GM12878 (cell line): ENCODE results near the gene CTSD. TPM values are rescaled to one million over a fixed set of nuclear protein-coding genes. Genes with fewer than 3 reads are reported as not detected.

Experiments
- ATAC-seq: fragments of 200-7000 bp; cut with Tn5 transposase; 3 replicates; pipeline ENCODE4 v1.9.1; 2020; ENCODE audit warnings: mild to moderate bottlenecking, moderate library complexity
- BruUV-seq: library from RNA; stranded (reverse); fragments of 400-500 nt; replicated peaks from 2 replicates; lab custom pipeline; 2021; lab: Mats Ljungman, UMichigan
- CTCF ChIA-PET: fragments of 300-600 bp; sonication (Branson Sonifier 250); formaldehyde crosslinking; extraction: SDS; loops from one replicate; lab custom pipeline; 2021; ENCODE audit warnings: inconsistent platforms; lab: Yijun Ruan, JAX
- POLR2A ChIA-PET: fragments of 350-600 bp; formaldehyde crosslinking; extraction: SDS; loops from one replicate; lab custom pipeline; 2021; ENCODE audit warnings: inconsistent platforms; lab: Charles Lee
- RAD21 ChIA-PET: fragments of 300-600 bp; sonication (Branson Sonifier 250); formaldehyde crosslinking; loops from one replicate; lab custom pipeline; 2023; ENCODE audit warnings: antibody characterized with exemption; ENCODE audit not compliant: unreplicated experiment; lab: Charles Lee
- SMC1A ChIA-PET: fragments of 300-600 bp; sonication (Branson Sonifier 250); formaldehyde crosslinking; loops from one replicate; lab custom pipeline; 2023; ENCODE audit not compliant: unreplicated experiment, uncharacterized antibody; lab: Charles Lee
- DNase-seq: peaks from one replicate; pipeline ENCODE4 v3.0.0-alpha.2; 2011; ENCODE audit warnings: low read depth, low spot score
- FAIRE-seq: peaks from 3 replicates; lab custom pipeline; 2011; peaks lifted over from hg19 to GRCh38; lab: Jason Lieb, UNC
- H2AFZ ChIP-seq: 2 replicates; pipeline ENCODE4 v1.6.0; 2011; ENCODE audit warnings: low read depth, low read length, control low read depth; ENCODE audit not compliant: control insufficient read depth
- H3K27ac ChIP-seq: 2 replicates; pipeline ENCODE4 v1.5.1; 2011; ENCODE audit warnings: control low read depth; ENCODE audit not compliant: control insufficient read depth, insufficient read depth
- H3K27me3 ChIP-seq, 2 experiments: replicated peaks in 1 of 2; 2 replicates each; pipeline versions ENCODE4 v1.6.0 to v1.6.1; 2011; ENCODE audit warnings: low read length in 1 of 2; ENCODE audit not compliant: control insufficient read depth in 2 of 2, insufficient read depth in 2 of 2
- H3K36me3 ChIP-seq, 2 experiments: 2 replicates each; pipeline ENCODE4 v1.5.1; 2011; ENCODE audit warnings: low read length in 1 of 2; ENCODE audit not compliant: control insufficient read depth in 2 of 2, insufficient read depth in 2 of 2
- H3K4me1 ChIP-seq: 2 replicates; pipeline ENCODE4 v1.6.1; 2011; ENCODE audit warnings: mild to moderate bottlenecking, low read length, moderate library complexity, mixed read lengths; ENCODE audit not compliant: control insufficient read depth, insufficient read depth
- H3K4me2 ChIP-seq: 2 replicates; pipeline ENCODE4 v1.6.0; 2011; ENCODE audit warnings: control low read depth; ENCODE audit not compliant: control insufficient read depth, insufficient read depth
- H3K4me3 ChIP-seq: fragments of 200-600 bp; sonication (generic); 2 replicates; pipeline ENCODE4 v1.5.1; 2016
- H3K79me2 ChIP-seq: 2 replicates; pipeline ENCODE4 v1.6.0; 2011; ENCODE audit warnings: low read length; ENCODE audit not compliant: control insufficient read depth, insufficient read depth
- H3K9ac ChIP-seq: 2 replicates; pipeline ENCODE4 v1.8.0; 2011; ENCODE audit warnings: low read length, control low read depth, mixed read lengths; ENCODE audit not compliant: control insufficient read depth, insufficient read depth
- H3K9me3 ChIP-seq: replicated peaks from 3 replicates; pipeline ENCODE4 v1.5.1; 2011; ENCODE audit warnings: mild to moderate bottlenecking, low read length; ENCODE audit not compliant: control insufficient read depth, insufficient read depth
- H4K20me1 ChIP-seq: 2 replicates; pipeline ENCODE4 v1.6.0; 2011; ENCODE audit not compliant: control insufficient read depth, insufficient read depth
- CHD2 ChIP-seq: IDR thresholded peaks from 2 replicates; pipeline ENCODE4 v1.6.1; 2011; ENCODE audit warnings: low read depth, low read length, improper control_type of control experiment, borderline replicate concordance
- ETV6 ChIP-seq, 2 experiments: fragments of 450-650 bp in 1 of 2; IDR thresholded peaks in 1 of 2; conservative IDR thresholded peaks in 1 of 2; 2 replicates each; pipeline ENCODE4 v1.6.1; 2014; ENCODE audit warnings: antibody characterized with exemption in 1 of 2, borderline replicate concordance in 1 of 2, low read depth in 1 of 2, mild to moderate bottlenecking in 1 of 2, moderate library complexity in 1 of 2
- IKZF2 ChIP-seq, 2 experiments: fragments of 450-650 bp; IDR thresholded peaks; 2 replicates each; pipeline ENCODE4 v1.6.1; 2017; ENCODE audit warnings: mild to moderate bottlenecking in 2 of 2, moderate library complexity in 2 of 2
- IRF4 ChIP-seq: IDR thresholded peaks from 2 replicates; pipeline ENCODE4 v1.6.1; 2011; ENCODE audit warnings: low read depth, low read length
- MTA2 ChIP-seq: fragments of 450-650 bp; IDR thresholded peaks from 2 replicates; pipeline ENCODE4 v1.6.1; 2016; ENCODE audit warnings: low read depth, mild to moderate bottlenecking, moderate library complexity
- MXI1 ChIP-seq: fragments of 150-350 bp; IDR thresholded peaks from 2 replicates; pipeline ENCODE4 v1.6.1; 2011; ENCODE audit warnings: low read depth, mild to moderate bottlenecking, inconsistent platforms, low read length, improper control_type of control experiment
- RFX5 ChIP-seq: IDR thresholded peaks from 2 replicates; pipeline ENCODE4 v1.6.1; 2011; ENCODE audit warnings: low read depth, low read length, improper control_type of control experiment
- SIX5 ChIP-seq: IDR thresholded peaks from 2 replicates; pipeline ENCODE4 v1.6.1; 2011; ENCODE audit warnings: mild to moderate bottlenecking, low read depth, low read length, moderate library complexity; ENCODE audit not compliant: severe bottlenecking
- STAT1 ChIP-seq: fragments of 450-650 bp; conservative IDR thresholded peaks from 2 replicates; pipeline ENCODE4 v1.6.1; 2014; ENCODE audit warnings: antibody characterized with exemption, mild to moderate bottlenecking
- TCF12 ChIP-seq: IDR thresholded peaks from 2 replicates; pipeline ENCODE4 v1.6.1; 2011; ENCODE audit warnings: low read depth, mild to moderate bottlenecking, low read length
- ZNF24 ChIP-seq: fragments of 450-650 bp; IDR thresholded peaks from 2 replicates; pipeline ENCODE4 v1.6.1; 2017; ENCODE audit warnings: antibody characterized with exemption, mild to moderate bottlenecking
- WGBS: methylation state at CpG from one replicate; pipeline ENCODE4 v1.1.6; 2016; ENCODE audit warnings: low lambda C conversion rate; ENCODE audit not compliant: insufficient replicate concordance, insufficient coverage; ENCODE audit errors: missing lambda C conversion rate; 5-methylcytosine and 5-hydroxymethylcytosine counted together
- in situ Hi-C: fragments of 300-500 bp; cut with MboI; formaldehyde crosslinking; loops from 9 replicates; pipeline ENCODE4 v1.14.3; 2018; ENCODE audit warnings: mixed read lengths
- intact Hi-C: fragments of 100-400 bp; cut with micrococcal nuclease; formaldehyde crosslinking; loops from one replicate; pipeline ENCODE4 v1.14.2; 2022; ENCODE audit not compliant: unreplicated experiment
- polyA plus RNA-seq, 11 experiments: library from polyadenylated mRNA; depleted of rRNA in 4 of 11; unstranded in 6 of 11; stranded (reverse) in 5 of 11; fragments of >200 nt; fragmentation: Nextera tagmentation in 4 of 11; fragmentation: Illumina TruSeq in 1 of 11; extraction: Ambion mirVana in 4 of 11; extraction: Trizol in 1 of 11; gene quantifications; 1 replicate in 1 of 11; 2 replicates in 10 of 11; pipeline versions ENCODE4 v1.2.1 to v1.2.3, GENCODE V29; 2011 to 2016; ENCODE audit warnings: inconsistent platforms in 2 of 11, missing spikeins in 2 of 11, low read depth in 1 of 11
- total RNA-seq, 4 experiments: library from RNA; depleted of rRNA in 3 of 4; stranded (reverse); fragments of >200 nt in 3 of 4; fragmentation: Illumina TruSeq in 1 of 4; extraction: Trizol in 1 of 4; gene quantifications; 2 replicates each; pipeline versions ENCODE4 v1.2.1 to v1.2.3, GENCODE V29; 2013 to 2021
- TF ChIP-seq, protein P1 (sequence below): IDR thresholded peaks from 2 replicates; pipeline ENCODE4 v1.6.1; 2012; ENCODE audit warnings: low read depth, low read length, improper control_type of control experiment
- TF ChIP-seq, protein P2 (sequence below): IDR thresholded peaks from 2 replicates; pipeline ENCODE4 v1.6.1; 2012; ENCODE audit warnings: low read depth, low read length, improper control_type of control experiment
- TF ChIP-seq, protein P3 (sequence below): fragments of 450-650 bp; IDR thresholded peaks from 2 replicates; pipeline ENCODE4 v1.6.1; 2018; ENCODE audit warnings: mild to moderate bottlenecking, low read depth, moderate library complexity; ENCODE audit not compliant: partially characterized antibody

CTSD gene
- total and polyA plus RNA-seq, 10 of the 15 experiments (the other 5 are each of a cell fraction or from before 2014, with no cell fraction given), result 0.42 to 54.6 (median 25.0) TPM

DNA sequence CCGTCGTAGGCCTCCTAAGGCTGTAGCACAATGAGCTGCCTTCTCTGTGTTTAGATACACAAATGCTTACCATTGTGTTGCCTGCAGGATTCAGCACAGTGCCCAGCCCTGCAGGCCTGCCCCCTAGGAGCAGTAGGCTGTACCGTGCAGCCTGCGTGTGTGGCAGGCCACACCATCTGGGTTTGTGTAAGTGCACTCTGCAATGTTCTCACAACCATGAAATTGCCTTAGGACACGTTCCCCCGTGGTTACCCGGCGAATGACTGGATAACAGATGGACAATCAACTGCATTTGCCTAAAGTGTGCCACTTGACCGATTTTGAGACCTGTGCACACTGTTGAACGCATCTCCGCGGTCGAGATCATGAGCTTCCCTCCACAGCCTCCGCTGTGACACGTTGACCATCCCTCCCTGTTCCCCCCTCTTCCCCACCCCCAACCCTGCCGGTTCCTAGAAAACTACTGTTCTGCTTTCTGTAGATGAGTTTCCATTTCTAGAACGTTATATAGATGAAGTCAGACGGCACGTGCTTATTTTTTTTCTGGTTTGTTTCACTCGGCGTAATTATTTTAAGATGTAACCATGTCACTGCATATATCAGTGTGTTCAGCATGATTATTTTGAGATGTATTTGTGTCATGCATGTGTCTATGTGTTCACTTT lies 22.2 kb upstream of the CTSD start:
- no peak overlapping the region for H3K9ac ChIP-seq
- no peaks in the 10 kb centered on the region for H3K9me3 ChIP-seq
- ChIA-PET SMC1A (no interaction called here), CTCF (no interaction called here), RAD21 (interaction anchor here (1.8 kb wide), 1 partner anchor 92 kb away, joined by 4 read pairs; no protein-coding TSS in a partner anchor), POLR2A (no interaction called here)
- BruUV-seq, result no TSS peak
- H2AFZ ChIP-seq, result no peak overlapping the region
- in situ Hi-C loops, result no loop called here
- no peak overlapping the region for H3K4me2 ChIP-seq
- no peaks in the 10 kb centered on the region for H3K4me1 ChIP-seq
- H4K20me1 ChIP-seq, result no peaks in the 10 kb centered on the region
- no peak for ATAC-seq
- no peak for FAIRE-seq
- H3K36me3 ChIP-seq, result no peaks in the 10 kb centered on the region
- intact Hi-C loops, result no loop called here
- DNase-seq, result no peak
- WGBS, result 38% methylated on average over 15 of the region's 21 CpGs
- H3K79me2 ChIP-seq, result no peaks in the 10 kb centered on the region
- H3K27ac ChIP-seq, result no peak overlapping the region
- no peaks in the 10 kb centered on the region; a peak in 2 of 4 replicates for H3K27me3 ChIP-seq
- H3K4me3 ChIP-seq, result no peak overlapping the region
- TF ChIP-seq IKZF2 (IDR thresholded peaks at IDR 0.05) (no peak), IRF4 (no peak), SIX5 (no peak), ETV6 (conservative IDR thresholded peaks at IDR 0.05 in 1 of 2, IDR thresholded peaks at IDR 0.05 in 1 of 2; ENCODE audit: borderline replicate concordance in 1 of 2, low read depth in 1 of 2) (no peak), ZNF24 (no peak), RFX5 (no peak), TCF12 (no peak), CHD2 (no peak), MXI1 (no peak), MTA2 (no peak), STAT1 (no peak)
- TF ChIP-seq, protein P1, sequence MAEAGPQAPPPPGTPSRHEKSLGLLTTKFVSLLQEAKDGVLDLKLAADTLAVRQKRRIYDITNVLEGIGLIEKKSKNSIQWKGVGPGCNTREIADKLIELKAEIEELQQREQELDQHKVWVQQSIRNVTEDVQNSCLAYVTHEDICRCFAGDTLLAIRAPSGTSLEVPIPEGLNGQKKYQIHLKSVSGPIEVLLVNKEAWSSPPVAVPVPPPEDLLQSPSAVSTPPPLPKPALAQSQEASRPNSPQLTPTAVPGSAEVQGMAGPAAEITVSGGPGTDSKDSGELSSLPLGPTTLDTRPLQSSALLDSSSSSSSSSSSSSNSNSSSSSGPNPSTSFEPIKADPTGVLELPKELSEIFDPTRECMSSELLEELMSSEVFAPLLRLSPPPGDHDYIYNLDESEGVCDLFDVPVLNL, result no peak
- TF ChIP-seq, protein P2, sequence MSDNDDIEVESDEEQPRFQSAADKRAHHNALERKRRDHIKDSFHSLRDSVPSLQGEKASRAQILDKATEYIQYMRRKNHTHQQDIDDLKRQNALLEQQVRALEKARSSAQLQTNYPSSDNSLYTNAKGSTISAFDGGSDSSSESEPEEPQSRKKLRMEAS, result no peak
- TF ChIP-seq, protein P3, sequence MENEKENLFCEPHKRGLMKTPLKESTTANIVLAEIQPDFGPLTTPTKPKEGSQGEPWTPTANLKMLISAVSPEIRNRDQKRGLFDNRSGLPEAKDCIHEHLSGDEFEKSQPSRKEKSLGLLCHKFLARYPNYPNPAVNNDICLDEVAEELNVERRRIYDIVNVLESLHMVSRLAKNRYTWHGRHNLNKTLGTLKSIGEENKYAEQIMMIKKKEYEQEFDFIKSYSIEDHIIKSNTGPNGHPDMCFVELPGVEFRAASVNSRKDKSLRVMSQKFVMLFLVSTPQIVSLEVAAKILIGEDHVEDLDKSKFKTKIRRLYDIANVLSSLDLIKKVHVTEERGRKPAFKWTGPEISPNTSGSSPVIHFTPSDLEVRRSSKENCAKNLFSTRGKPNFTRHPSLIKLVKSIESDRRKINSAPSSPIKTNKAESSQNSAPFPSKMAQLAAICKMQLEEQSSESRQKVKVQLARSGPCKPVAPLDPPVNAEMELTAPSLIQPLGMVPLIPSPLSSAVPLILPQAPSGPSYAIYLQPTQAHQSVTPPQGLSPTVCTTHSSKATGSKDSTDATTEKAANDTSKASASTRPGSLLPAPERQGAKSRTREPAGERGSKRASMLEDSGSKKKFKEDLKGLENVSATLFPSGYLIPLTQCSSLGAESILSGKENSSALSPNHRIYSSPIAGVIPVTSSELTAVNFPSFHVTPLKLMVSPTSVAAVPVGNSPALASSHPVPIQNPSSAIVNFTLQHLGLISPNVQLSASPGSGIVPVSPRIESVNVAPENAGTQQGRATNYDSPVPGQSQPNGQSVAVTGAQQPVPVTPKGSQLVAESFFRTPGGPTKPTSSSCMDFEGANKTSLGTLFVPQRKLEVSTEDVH, result no peak
